ENCODE results near the gene CPED1. TPM values are rescaled to one million over a fixed set of nuclear protein-coding genes. Genes with fewer than 3 reads are reported as not detected.

The CPED1 gene
- total RNA-seq, 2 experiments from 2014 or later, result not detected

DNA sequence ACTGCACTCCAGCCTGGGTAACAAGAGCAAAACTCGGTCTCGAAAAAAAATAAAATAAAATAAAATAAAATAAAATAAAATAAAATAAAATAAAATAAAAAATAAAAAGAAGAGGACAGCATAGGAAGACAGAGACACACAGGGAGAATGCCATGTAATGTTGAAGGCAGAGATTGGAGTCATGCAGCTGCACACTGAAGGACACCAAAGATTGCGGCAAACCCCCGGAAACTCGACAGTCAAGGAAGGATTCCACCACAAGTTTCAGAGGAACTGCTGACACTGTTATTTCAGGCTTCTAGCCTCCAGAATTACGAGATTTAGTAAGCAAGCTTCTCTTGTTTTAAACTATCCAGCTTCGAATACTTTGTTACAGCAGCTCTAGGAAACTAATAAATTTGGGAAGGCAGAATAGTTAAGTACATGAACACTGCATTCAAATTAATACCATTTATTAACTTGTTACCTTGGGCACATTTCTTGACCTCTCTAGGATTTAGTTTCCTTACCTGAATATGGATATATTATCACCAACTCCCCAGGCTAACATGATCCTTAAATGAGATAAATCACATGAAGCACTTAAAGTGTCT lies 9.5 kb downstream of the CPED1 start:
- intact Hi-C loops (cut with micrococcal nuclease), result no loop called here
- Mint-ChIP-seq H3K4me3 (no peak overlapping the region), H3K27ac (no peak overlapping the region), H3K27me3 (peaks cover 5% of the 10 kb centered on the region), H3K9me3 (no peaks in the 10 kb centered on the region), H3K4me1 (ENCODE audit: low read depth) (peaks cover 15% of the 10 kb centered on the region), H3K36me3 (ENCODE audit: low read depth) (no peaks in the 10 kb centered on the region)
- ATAC-seq (no peak), DNase-seq (no peak)
- CTCF ChIA-PET, result interaction anchor here (2.4 kb wide), 1 partner anchor 10 kb away, joined by 10 read pairs; the partner anchor contains the start of gene CPED1
- TF ChIP-seq, protein P1, sequence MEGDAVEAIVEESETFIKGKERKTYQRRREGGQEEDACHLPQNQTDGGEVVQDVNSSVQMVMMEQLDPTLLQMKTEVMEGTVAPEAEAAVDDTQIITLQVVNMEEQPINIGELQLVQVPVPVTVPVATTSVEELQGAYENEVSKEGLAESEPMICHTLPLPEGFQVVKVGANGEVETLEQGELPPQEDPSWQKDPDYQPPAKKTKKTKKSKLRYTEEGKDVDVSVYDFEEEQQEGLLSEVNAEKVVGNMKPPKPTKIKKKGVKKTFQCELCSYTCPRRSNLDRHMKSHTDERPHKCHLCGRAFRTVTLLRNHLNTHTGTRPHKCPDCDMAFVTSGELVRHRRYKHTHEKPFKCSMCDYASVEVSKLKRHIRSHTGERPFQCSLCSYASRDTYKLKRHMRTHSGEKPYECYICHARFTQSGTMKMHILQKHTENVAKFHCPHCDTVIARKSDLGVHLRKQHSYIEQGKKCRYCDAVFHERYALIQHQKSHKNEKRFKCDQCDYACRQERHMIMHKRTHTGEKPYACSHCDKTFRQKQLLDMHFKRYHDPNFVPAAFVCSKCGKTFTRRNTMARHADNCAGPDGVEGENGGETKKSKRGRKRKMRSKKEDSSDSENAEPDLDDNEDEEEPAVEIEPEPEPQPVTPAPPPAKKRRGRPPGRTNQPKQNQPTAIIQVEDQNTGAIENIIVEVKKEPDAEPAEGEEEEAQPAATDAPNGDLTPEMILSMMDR (IDR thresholded peaks at IDR 0.05), result no peak
- POLR2A ChIA-PET, result no interaction called here

DNA sequence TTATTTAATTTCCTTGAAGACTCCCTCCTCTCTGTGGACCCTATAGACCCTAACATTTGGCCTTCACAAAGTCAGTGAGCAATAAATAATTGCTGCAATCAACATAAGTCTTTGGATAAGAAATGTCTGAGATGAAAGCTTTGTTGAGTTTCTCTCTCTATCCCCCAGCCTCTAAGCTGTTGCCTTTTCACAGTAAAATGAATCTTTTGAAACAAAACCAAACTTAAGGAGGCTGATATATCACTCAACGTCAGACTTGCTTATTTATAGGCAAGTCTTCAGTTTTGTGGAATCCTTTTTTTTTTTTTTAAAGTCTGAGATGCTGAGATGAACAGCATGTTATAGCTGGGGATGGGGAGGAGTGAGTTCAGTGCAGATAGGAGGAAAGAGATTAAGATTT lies 10.0 kb downstream of the CPED1 start:
- H3K4me3 Mint-ChIP-seq, result no peak overlapping the region
- H3K9me3 Mint-ChIP-seq, result no peaks in the 10 kb centered on the region
- intact Hi-C loops (cut with micrococcal nuclease), result no loop called here
- no peak overlapping the region for H3K27ac Mint-ChIP-seq
- TF ChIP-seq, protein P1 (IDR thresholded peaks at IDR 0.05), result no peak
- CTCF ChIA-PET, result interaction anchor here (0.7 to 2.4 kb wide), 3 partner anchors 9 to 12 kb away, joined by 3 to 10 read pairs (median 3); partner anchors contain the start of gene CPED1
- peaks cover 6% of the 10 kb centered on the region for H3K27me3 Mint-ChIP-seq
- peaks cover 15% of the 10 kb centered on the region for H3K4me1 Mint-ChIP-seq (ENCODE audit: low read depth)
- no peaks in the 10 kb centered on the region for H3K36me3 Mint-ChIP-seq (ENCODE audit: low read depth)
- DNase-seq (no peak), ATAC-seq (no peak)
- POLR2A ChIA-PET, result no interaction called here

DNA sequence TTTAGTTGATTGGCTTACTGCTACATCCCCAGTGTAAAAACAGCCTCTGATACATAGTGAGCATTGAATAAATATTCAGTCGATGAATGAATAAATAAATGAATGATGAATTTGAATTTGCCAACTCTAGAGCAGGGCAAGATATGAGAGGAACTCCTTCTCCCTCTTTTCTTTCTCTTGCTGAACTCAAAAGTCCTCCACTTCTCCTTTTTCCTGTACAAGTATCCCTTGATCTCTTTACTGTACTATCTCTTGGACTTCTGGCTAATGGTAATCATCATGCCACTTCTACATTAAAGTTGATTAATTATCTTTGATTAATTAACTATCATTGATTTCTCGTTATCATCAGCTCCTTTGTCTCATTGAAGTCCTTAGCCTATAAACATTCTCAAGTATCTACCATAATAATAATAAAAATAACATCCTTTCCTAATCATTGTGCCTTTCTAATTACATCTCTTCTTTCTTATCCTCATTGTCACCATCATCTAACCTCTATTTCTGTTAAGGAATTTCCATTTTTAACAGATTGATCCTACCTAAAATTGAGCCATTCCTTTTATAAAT lies 10.6 kb downstream of the CPED1 start:
- Mint-ChIP-seq H3K36me3 (ENCODE audit: low read depth) (no peaks in the 10 kb centered on the region), H3K4me1 (ENCODE audit: low read depth) (peaks cover 15% of the 10 kb centered on the region), H3K27ac (no peak overlapping the region), H3K27me3 (peaks cover 8% of the 10 kb centered on the region), H3K4me3 (no peak overlapping the region), H3K9me3 (no peaks in the 10 kb centered on the region)
- intact Hi-C loops (cut with micrococcal nuclease), result no loop called here
- ChIA-PET CTCF (interaction anchor here (0.7 to 2.4 kb wide), 3 partner anchors 10 to 11 kb away, joined by 3 to 10 read pairs (median 3); partner anchors contain the start of gene CPED1), POLR2A (no interaction called here)
- ATAC-seq (no peak), DNase-seq (no peak)
- TF ChIP-seq, protein P1 (IDR thresholded peaks at IDR 0.05), result no peak

DNA sequence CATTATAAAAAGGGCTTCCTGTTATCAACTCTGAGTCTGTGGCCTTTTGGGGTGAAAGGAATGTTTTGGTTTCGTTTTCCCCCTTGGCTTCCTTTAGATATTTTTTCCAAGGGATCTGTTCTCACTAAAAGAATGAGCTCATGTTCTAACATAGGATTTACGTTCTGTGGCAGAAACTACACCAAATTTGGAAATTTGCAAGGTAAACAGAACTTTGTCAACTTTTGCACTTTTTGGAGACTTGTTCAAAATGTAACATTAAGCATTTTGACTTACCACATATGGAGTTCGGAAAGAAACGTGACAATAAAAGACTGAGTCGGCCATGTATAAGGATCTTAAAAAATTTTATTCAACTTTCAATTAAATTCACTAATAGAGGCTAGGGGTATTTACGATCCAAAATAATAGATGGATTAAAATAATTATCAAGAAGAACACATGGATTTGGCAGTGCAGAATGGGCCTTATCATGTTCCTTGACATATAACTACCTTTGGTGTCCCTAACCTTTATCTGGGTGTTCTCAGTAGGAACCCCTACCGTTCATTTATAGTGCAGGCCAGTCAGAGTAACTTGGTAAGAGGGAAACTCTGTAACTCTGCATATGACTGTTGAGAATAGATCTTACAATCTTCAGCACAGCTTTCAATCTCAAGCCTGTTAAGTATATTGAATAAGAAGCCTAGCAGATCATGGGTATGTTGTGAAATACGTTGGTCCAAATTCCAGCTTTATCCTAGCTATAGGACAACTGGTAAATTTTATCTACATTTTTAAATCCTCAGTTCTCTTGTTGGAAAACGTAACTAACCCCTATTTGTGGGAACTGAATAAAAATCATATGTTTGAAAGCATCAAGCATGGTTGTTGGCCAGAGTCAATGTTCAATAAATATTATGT lies 11.8 kb downstream of the CPED1 start:
- Mint-ChIP-seq H3K27me3 (peaks cover 7% of the 10 kb centered on the region), H3K4me1 (ENCODE audit: low read depth) (peaks cover 15% of the 10 kb centered on the region), H3K27ac (no peak overlapping the region), H3K9me3 (no peaks in the 10 kb centered on the region), H3K4me3 (no peak overlapping the region), H3K36me3 (ENCODE audit: low read depth) (no peaks in the 10 kb centered on the region)
- ChIA-PET POLR2A (no interaction called here), CTCF (interaction anchor here (1.6 to 2.4 kb wide), 2 partner anchors 13 kb away, joined by 9 to 10 read pairs; partner anchors contain the start of gene CPED1)
- no peak for ATAC-seq
- TF ChIP-seq, protein P1 (IDR thresholded peaks at IDR 0.05), result no peak
- intact Hi-C loops (cut with micrococcal nuclease), result no loop called here
- DNase-seq, result no peak

Measured in activated CD8-positive, alpha-beta T cell treated with anti-CD3 and anti-CD28 coated beads for 36 hours (primary cell).